Cardiac muscle cell (in vitro differentiated cells and primary cell): ENCODE measurements around the gene NYAP1. TPM values are rescaled to one million over a fixed set of nuclear protein-coding genes. Genes with fewer than 3 reads are reported as not detected.

Experiments
- DNase-seq, 2 donors: peaks; one replicate each; pipeline versions ENCODE4 v3.0.0 to v3.0.0-alpha.2; 2010 to 2017; ENCODE audit warnings: low read depth in 1 of 2, low spot score in 1 of 2
- H3K27ac ChIP-seq: fragments of 200-600 bp; sonication (generic); 2 replicates; pipeline ENCODE4 v1.5.1; 2016
- H3K27me3 ChIP-seq: fragments of 200-600 bp; sonication (generic); 2 replicates; pipeline ENCODE4 v1.6.0; 2016; ENCODE audit warnings: control low read depth
- H3K36me3 ChIP-seq: fragments of 200-600 bp; sonication (generic); 2 replicates; pipeline ENCODE4 v1.5.1; 2016; ENCODE audit warnings: control low read depth
- H3K4me1 ChIP-seq: fragments of 200-600 bp; sonication (generic); 2 replicates; pipeline ENCODE4 v1.8.1; 2017; ENCODE audit warnings: low read depth, mild to moderate bottlenecking, mixed run types
- H3K4me3 ChIP-seq: fragments of 200-600 bp; sonication (generic); 2 replicates; pipeline ENCODE4 v1.5.1; 2016; ENCODE audit warnings: mild to moderate bottlenecking
- H3K9me3 ChIP-seq: fragments of 200-600 bp; sonication (generic); 2 replicates; pipeline ENCODE4 v1.5.1; 2017; ENCODE audit warnings: low read depth, mild to moderate bottlenecking, control low read depth
- CTCF ChIP-seq: IDR thresholded peaks from 2 replicates; pipeline ENCODE4 v1.5.1; 2012; ENCODE audit warnings: low read depth, mild to moderate bottlenecking, low read length
- polyA plus RNA-seq: library from polyadenylated mRNA; unstranded; fragments of >200 nt; fragmentation: Nextera tagmentation; extraction: Ambion mirVana; gene quantifications from 2 replicates; pipeline ENCODE4 v1.2.1, GENCODE V29; 2016
- total RNA-seq: library from RNA; depleted of rRNA; stranded (reverse); fragments of >200 nt; gene quantifications from 2 replicates; pipeline ENCODE4 v1.2.3, GENCODE V29; 2016

Gene NYAP1
- total and polyA plus RNA-seq, 2 experiments from 2014 or later: 0.06 to 13.0 TPM

- Histone ChIP-seq H3K36me3 (no peaks in the 10 kb centered on the region), H3K4me3 (no peak overlapping the region), H3K27me3 (no peaks in the 10 kb centered on the region), H3K9me3 (no peaks in the 10 kb centered on the region), H3K27ac (peak overlapping the region; percentile 54), H3K4me1 (no peaks in the 10 kb centered on the region)
- no peak for DNase-seq
- TF ChIP-seq CTCF: no peak
Observed at GRCh38 chr7:100456562-100456961, 27.2 kb upstream of the NYAP1 start.

- Histone ChIP-seq H3K4me3 (no peak overlapping the region), H3K36me3 (no peaks in the 10 kb centered on the region), H3K27me3 (no peaks in the 10 kb centered on the region), H3K4me1 (no peaks in the 10 kb centered on the region), H3K27ac (no peak overlapping the region), H3K9me3 (no peaks in the 10 kb centered on the region)
- DNase-seq: no peak
- no peak for TF ChIP-seq CTCF
Observed at GRCh38 chr7:100457033-100457432, 26.7 kb upstream of the NYAP1 start.

- no peak for DNase-seq
- H3K27me3 ChIP-seq: no peaks in the 10 kb centered on the region
- H3K4me3 ChIP-seq: no peak within 1 kb of the TSS
- no peak for TF ChIP-seq CTCF
- no peaks in the 10 kb centered on the region for H3K4me1 ChIP-seq
- peaks cover 4% of the 10 kb centered on the region for H3K36me3 ChIP-seq
- no peaks in the 10 kb centered on the region for H3K9me3 ChIP-seq
- H3K27ac ChIP-seq: no peak within 1 kb of the TSS
Observed at GRCh38 chr7:100464210-100464660, 19.5 kb upstream of the NYAP1 start, which contains the start of gene SPACDR. Gene SPACDR, minus strand, starts transcription at chr7:100464260. Its CDS starts 235 bp downstream, at chr7:100464025.

- Histone ChIP-seq H3K27me3 (no peaks in the 10 kb centered on the region), H3K36me3 (peaks cover 4% of the 10 kb centered on the region), H3K27ac (no peak overlapping the region), H3K4me3 (no peak overlapping the region), H3K9me3 (no peaks in the 10 kb centered on the region), H3K4me1 (peaks cover 5% of the 10 kb centered on the region)
- TF ChIP-seq CTCF: no peak
- no peak for DNase-seq
Observed at GRCh38 chr7:100464791-100465190, 18.9 kb upstream of the NYAP1 start.

GRCh38 chr7:100465299-100465698 lies 18.4 kb upstream of the NYAP1 start:
- no peak for DNase-seq
- Histone ChIP-seq H3K36me3 (peaks cover 4% of the 10 kb centered on the region), H3K4me1 (peaks cover 6% of the 10 kb centered on the region), H3K27ac (no peak overlapping the region), H3K4me3 (no peak overlapping the region), H3K9me3 (no peaks in the 10 kb centered on the region), H3K27me3 (no peaks in the 10 kb centered on the region)
- TF ChIP-seq CTCF: no peak

GRCh38 chr7:100465702-100466311 lies 17.9 kb upstream of the NYAP1 start:
- peak; percentile 75 for TF ChIP-seq CTCF
- Histone ChIP-seq H3K27me3 (no peaks in the 10 kb centered on the region), H3K36me3 (peaks cover 4% of the 10 kb centered on the region), H3K4me3 (no peak overlapping the region), H3K27ac (no peak overlapping the region), H3K4me1 (peaks cover 6% of the 10 kb centered on the region), H3K9me3 (no peaks in the 10 kb centered on the region)
- DNase-seq: peak; percentile 69 to 84
